GM12874 (cell line): ENCODE measurements around the gene IER5L.

Source experiments
- TF ChIP-seq, protein P1 (sequence below): IDR thresholded peaks from 2 replicates; pipeline ENCODE4 v1.5.1; 2011; ENCODE audit warnings: low read depth, mild to moderate bottlenecking, control low read depth, low read length, moderate library complexity; ENCODE audit not compliant: insufficient read depth

IER5L gene

GRCh38 chr9:129177791-129178567 is at the start of gene IER5L:
Gene IER5L (minus strand): TSS chr9:129178261. CDS start chr9:129178052, 209 bp downstream.
- TF ChIP-seq, protein P1, sequence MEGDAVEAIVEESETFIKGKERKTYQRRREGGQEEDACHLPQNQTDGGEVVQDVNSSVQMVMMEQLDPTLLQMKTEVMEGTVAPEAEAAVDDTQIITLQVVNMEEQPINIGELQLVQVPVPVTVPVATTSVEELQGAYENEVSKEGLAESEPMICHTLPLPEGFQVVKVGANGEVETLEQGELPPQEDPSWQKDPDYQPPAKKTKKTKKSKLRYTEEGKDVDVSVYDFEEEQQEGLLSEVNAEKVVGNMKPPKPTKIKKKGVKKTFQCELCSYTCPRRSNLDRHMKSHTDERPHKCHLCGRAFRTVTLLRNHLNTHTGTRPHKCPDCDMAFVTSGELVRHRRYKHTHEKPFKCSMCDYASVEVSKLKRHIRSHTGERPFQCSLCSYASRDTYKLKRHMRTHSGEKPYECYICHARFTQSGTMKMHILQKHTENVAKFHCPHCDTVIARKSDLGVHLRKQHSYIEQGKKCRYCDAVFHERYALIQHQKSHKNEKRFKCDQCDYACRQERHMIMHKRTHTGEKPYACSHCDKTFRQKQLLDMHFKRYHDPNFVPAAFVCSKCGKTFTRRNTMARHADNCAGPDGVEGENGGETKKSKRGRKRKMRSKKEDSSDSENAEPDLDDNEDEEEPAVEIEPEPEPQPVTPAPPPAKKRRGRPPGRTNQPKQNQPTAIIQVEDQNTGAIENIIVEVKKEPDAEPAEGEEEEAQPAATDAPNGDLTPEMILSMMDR, result no peak

DNA sequence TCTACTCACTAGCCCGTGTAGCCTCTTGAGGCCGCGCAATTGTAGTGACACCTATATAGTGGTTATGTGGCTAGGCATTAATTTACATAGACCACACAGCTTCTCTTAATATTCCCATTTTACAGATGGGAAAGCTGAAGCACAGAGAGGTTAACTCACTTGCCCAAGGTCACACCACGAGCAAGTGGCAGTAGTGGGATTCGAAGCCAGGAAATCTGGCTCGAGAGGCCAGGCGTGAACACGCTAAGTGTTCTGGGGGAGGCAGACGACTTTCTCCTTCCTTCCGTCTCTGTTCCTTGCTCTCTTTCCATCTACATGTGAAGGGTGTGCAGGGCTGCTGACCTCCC is 49.8 kb upstream of the IER5L start:
- TF ChIP-seq, protein P1, result no peak

GRCh38 chr9:129225815-129226214 is 47.8 kb upstream of the IER5L start:
- TF ChIP-seq, protein P1, result no peak

DNA sequence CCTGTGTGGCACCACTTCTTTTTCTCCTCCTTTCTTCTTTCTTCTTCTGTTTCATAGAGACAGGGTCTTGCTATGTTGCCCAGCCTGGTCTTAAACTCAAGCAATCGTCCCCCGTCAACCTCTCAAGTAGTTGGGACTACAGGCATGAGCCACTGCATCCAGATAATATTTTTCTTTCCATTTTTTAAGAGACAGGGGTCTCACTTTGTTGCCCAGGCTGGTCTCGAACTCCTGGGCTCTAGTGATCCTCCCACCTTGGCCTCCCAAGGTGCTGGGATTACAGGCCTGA is 47.4 kb upstream of the IER5L start:
- TF ChIP-seq, protein P1, result no peak

DNA sequence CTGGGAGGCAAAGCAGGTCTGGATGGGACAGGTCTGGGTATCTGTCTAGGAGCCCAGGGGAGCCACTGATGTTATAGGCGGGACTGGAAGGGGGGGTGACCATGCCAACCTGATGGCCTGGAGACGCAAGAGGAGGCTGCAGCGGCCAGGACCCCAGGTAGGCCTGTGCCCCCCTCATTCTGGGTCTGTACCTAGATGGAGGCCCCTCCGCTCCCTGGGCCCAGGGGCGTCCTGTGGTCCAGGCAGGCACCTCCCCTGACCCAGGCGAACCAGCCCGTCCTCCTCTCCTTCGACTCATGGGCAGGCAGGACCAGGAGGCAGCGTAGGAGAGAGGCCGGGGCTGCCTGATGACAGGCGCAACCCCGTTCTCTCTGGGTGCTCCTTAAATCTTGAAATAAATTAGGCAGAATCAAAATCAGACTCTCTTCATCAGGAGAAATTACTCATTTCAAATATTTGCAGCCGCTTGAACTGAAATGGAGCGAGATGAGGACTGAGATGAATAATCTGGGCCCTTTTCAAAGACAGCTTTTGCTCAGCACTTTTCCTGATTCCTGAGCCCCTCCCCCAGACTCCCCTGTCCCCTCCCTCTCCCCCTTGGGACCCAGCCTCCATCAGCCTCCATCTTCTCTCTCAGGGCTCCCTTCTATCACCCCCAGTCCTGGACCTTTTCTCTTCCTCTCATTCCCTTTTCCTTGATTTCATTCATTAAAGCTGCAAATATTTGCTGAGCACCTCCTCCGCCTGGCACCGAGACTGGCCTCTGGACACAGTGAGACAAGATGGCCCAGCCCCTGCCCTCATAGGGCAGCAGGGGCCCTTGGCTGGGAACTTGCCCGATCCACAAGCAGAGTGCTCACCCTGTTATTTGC is 46.8 kb upstream of the IER5L start:
- TF ChIP-seq, protein P1, result no peak

DNA sequence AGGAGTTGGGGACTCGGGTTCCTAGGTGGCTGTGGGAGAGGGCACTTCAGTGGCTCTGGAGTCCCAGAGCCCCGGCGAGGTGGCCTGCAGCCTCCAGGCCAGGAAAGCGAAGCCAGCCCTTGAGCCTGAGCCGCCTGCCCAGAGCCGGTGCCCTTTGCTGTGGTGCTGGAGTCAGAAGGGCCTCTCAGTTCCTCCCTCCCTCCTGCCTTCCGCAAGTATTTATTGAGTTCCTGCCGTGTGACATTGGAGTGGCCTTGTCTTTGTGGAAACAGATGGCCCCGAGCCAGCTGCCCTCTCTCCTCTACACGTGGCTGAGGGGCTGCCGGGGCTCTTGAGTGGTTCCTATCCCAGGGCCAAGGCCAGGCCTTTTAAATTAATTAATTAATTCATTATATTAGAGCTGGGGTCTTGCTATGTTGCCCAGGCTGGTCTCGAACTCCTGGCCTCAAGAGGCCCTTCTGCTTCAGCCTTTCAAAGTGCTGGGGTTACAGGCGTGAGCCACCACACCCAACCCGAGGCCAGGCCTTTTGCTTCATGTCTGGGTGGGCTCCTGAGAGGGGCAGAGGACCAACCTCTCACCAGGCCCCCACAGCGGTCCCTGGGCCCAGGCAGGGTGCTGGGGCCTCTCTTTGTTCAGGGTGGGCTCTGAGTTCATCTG is 45.6 kb upstream of the IER5L start:
- TF ChIP-seq, protein P1, result no peak

DNA sequence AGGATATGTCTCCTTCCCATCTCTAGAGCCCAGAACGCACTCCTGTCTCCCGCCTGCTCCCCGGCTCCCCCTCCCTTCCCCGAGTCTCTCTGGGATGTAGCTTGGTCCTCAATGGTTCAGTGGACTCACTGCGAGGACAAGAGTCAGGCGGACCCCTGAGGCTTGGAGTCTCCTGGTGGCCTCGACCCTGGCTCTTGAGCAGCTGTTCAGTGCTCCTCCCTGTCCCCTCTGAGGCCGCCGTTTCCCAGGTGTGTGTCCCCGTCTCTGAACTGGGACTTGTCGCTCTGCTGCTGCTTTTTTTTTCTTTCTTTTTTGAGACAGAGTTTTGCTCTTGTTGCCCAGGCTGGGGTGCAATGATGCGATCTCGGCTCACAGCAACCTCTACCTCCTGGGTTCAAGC is 44.8 kb upstream of the IER5L start:
- TF ChIP-seq, protein P1, result no peak
